NOMO-1 treated with DMSO at 0.1 percent for 48 hours (cell line): ENCODE data around the gene TEX13A.
A peak's percentile ranks its signal among the peaks of the same experiment; 100 is the strongest.
"Not testable (repeated sequence)": the region's sequence is repeated elsewhere in the genome, so short reads cannot be mapped to it uniquely, and the experiment has no call there.

Experiments
- DNase-seq: peaks from one replicate; lab custom pipeline; 2025; ENCODE audit not compliant: unreplicated experiment; lab: John Stamatoyannopoulos, UW

TEX13A gene, protein sequence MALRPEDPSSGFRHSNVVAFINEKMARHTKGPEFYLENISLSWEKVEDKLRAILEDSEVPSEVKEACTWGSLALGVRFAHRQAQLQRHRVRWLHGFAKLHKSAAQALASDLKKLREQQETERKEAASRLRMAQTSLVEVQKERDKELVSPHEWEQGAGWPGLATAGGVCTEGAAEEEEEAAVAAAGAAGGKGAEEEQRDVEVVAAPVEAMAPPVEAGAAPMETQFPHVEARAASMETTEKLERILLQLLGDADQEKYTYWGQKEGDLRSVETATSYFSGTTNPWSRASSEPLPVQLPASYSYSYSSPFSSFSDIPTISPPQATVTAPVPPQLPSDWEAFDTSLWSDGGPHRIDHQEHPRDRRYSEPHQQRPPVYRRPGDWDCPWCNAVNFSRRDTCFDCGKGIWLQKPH

DNA sequence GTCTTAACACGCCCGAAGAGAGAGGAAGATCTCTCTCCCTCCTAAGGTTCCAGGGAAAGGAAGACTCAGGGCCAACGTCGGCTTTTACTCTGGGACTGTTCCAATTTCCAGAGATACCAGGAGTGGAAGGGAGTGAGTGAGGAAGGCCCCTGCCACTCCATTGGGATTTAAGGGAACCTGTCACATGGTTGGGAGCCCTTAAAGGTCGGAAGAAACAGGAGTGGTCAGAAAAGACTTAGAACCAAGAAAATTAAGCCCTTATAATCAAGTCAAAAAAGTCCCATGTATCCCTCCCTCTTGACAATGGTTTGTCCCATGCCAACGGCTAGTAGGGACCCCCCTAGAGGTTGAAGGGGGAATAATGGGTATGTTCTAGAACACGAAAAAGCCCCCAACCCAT lies at the start of gene TEX13A:
Gene TEX13A (minus strand): TSS at position 59 of the 400 bp plus-strand sequence. CDS start 297 bp downstream, outside the sequence.
- DNase-seq, result no peak

DNA sequence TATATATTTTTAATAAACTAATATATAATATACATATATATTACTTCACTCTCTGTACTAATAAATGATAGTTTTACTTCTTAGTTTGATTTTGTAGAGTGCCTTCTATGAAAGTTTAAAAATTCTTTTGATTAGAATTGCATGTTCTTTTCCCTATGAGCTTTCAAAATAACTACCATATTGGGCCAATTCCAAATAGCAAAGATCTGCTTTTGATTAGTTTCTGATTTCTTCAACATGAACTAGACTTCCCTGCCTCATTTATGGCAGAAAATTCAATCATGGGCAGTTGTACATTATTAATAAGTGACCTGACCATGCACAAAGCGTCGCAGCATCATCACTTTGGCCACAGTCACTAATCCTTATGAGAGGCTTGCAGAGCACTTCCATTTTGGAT lies 48.9 kb upstream of the TEX13A start:
- no peak for DNase-seq

DNA sequence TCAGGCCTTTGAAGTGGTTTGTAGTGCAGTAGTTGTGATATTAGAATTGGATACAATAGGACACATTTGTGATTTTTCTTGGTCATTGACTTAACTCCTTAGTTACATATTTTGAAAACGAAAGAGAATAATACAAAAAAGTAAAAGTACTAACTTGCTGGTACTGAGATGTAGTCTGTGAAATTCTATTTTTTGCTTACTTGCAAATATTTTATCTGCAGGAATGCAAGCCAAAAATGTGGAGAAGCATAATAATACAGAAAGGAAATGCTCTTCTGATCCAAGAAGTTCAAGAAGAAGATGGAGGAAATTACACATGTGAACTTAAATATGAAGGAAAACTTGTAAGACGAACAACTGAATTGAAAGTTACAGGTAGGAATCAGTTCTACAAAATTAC lies 46.7 kb upstream of the TEX13A start:
- no peak for DNase-seq

DNA sequence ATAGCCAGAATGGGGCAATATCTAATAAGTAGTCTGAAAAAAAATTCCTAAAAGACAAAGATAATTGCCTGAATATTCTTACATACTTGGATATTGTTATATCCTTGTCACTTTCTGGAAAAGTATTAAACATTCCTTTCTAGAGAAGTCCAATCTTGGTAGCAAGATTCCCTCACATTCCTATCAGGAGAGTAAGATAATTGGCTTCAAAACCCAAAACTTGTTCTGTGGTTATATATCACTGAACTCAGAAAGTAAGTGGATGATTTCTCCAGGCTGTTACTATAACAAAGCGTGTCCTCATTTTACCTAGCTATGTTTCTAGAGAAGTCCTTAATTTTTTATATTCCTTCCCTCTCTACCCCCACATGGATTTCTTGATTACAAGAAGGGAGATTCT lies 46.0 kb upstream of the TEX13A start:
- no peak for DNase-seq

DNA sequence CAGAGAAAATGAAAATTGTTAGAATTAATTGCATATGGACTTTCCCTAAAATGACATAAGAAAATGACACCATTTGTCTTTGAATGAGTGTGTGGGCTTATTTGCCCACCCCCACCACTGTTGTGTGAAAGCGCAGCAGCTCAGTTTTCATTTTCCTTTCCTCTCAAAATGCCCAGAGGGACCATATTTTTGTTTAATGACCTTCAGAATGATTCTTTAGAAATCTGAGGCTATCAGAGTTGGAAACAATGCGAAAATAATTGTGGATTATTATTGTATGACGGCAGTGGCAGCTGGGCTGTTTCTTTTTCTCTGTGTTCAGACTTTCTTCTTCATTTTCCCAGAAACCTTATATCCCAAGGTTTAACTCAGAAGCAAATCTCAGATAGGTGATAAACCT lies 44.6 kb upstream of the TEX13A start:
- DNase-seq, result no peak

DNA sequence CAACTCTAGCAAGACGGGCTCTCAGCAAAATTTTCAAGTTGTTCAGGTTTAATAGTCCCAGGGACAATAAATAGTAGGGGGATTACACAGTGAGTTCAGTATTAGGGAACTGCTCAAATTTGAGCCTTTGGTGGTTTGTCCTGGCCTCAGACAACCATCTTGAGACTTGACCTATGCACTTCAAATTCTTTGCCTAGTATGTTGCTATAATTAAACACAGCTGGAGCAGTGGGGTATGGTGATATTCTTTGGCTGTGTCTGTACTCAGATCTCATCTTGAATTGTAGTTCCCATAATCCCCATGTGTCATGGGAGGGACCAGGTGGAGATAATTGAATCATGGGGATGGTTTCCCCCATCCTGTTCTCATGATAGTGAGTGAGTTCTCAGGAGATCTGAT lies 43.3 kb upstream of the TEX13A start:
- DNase-seq, result no peak

DNA sequence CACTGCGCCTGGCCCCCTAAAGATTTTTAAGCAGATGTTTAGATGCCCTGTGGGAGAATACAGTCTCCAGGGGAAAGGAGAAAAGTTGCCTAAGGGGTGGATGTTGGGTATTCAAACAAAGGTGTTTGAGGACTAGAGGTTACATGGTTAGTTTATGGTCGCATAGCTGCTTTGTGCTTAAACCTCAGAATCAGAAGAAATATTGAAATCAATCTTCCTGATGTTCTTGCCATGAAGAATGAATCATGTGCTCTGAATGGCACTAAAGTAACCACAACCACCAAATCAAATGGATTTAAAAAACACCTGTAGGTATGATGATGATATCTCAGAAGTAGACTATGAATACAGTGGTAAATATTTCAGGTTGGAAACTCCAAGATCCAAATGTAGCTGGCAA lies 42.7 kb upstream of the TEX13A start:
- DNase-seq, result no peak

DNA sequence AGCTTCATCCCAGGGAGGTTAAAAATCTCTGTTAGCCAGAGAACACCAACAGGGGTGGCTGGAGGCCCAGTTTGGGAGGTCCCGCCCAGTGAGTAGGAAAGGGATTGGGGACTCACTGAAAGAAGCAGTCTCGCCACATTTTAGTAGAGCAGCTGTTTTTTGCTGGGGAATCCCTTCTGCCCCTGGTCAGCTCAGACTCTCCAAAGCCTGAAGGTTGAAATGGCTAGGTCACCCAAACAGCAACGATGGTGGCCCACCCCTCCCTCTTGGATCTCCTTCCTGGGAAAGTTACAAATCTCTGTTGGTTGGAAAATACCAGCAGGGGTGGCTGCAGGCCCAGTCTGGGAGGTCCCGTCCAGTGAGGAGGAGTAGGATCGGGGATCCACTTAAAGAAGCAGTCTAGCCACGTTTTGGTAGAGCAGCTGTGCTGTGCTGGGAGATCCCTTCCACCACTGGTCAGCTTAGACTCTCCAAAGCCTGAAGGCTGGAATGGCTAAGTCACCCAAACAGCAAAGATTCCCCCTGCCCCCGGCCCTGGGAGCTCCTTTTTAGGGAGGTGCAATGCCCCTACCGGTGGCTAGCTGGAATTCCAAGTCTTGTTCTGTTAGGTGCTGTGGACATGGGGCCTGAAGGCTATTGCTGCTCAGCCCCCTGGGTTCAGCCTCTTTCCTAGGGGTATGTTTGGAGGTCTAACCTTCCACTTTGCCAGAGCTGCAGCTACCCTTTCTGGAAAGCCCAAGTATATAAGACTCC lies 40.0 kb upstream of the TEX13A start:
- no peak for DNase-seq

DNA sequence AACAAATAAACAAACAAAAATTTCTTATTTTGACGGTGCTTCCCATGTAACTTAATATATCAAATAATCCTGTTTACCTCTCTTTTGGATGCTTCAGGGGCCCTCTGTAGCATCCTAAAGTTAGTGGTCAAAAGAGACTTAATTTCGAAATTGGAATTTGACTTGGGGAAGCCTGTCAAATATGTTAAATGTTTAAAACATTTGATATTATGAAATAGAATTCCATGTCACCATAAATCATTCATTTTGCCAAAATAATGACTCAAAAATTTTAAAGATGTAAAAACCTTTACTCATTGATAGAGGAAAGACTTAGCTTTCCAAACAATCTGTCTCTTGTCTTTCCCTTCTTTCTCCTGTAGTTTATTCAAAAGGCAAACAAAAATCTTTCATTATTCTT lies 20.6 kb upstream of the TEX13A start:
- no peak for DNase-seq

DNA sequence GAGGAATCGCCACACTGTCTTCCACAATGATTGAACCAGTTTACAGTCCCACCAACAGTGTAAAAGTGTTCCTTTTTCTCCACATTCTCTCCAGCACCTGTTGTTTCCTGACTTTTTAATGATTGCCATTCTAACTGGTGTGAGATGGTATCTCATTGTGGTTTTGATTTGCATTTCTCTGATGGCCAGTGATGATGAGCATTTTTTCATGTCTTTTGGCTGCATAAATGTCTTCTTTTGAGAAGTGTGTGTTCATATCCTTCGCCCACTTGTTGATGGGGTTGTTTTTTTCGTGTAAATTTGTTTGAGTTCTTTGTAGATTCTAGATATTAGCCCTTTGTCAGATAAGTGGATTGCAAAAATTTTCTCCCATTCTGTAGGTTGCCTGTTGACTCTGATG lies 16.9 kb upstream of the TEX13A start:
- not testable (repeated sequence) for DNase-seq

DNA sequence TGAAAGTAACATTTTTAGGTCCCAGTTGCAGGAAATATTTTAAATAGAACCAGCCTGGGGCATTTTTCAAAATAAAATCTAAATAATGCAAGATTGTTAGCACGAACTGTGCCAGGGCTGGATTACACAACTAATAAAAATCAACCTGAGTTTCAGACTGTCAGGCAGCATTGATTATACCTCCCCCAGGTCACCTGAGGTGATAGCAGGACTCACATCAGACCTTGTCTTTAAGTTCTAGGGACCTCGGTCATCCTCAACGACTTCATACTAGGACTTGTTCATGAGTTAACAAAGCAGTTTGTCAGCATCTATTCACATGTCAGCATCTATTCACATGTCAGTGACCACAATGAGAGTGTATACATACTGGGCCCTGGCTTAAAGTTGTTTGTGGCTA lies 8.7 kb upstream of the TEX13A start:
- no peak for DNase-seq

DNA sequence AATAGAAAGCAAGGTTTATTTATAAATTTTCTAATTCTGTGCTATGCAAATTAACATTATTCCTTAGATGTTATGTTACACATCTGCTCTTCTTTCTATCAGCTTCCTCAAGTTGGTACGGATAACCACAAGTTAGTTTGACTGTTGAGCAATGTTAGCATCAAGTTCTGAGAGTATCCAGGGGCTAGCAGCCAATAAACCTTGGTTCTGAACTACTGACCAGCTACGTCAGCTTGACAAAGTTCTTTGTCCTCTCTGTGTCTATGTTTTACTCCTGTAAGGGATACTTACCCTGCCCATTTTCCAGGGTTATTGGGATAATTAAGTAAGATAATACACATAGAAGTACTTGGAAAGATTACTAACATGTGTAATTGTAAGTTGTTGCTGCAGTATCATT lies 8.1 kb upstream of the TEX13A start:
- DNase-seq, result no peak

DNA sequence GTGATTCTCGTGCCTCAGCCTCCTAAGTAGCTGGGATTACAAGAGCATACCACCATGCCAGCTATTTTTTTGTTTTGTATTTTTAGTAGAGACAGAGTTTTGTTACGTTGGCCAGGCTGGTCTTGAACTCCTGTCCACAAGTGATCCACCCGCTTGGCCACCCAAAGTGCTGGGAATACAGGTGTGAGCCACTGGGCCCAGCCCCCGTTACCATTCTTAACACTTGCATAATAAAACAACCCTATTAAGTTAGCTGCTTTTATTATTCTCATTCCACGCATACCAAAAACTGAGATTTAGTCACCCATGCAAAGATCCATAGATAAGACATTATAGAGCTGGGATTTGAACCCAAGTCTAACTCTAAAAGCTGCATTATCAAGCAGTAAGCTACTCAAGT lies 6.0 kb upstream of the TEX13A start:
- DNase-seq, result no peak

DNA sequence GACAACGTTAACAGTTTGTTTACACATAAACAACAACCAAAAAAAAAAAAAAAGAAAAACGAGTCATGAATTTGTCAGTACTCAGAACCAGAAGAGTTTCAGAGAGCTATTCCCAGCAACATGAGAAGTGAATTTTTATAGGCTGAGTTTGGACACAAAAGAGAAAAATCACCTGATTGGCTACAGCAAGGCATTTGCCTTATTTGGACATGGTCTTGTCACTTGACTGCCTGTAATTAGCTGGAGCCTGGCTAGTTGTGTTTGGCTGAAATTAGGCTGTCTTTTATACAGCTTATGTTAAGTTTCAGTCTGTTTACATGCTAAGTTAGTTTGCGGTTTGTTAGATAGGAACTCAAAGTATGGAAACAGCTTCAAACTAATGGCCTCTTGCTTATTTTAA lies 880 bp upstream of the TEX13A start:
- DNase-seq, result no peak

DNA sequence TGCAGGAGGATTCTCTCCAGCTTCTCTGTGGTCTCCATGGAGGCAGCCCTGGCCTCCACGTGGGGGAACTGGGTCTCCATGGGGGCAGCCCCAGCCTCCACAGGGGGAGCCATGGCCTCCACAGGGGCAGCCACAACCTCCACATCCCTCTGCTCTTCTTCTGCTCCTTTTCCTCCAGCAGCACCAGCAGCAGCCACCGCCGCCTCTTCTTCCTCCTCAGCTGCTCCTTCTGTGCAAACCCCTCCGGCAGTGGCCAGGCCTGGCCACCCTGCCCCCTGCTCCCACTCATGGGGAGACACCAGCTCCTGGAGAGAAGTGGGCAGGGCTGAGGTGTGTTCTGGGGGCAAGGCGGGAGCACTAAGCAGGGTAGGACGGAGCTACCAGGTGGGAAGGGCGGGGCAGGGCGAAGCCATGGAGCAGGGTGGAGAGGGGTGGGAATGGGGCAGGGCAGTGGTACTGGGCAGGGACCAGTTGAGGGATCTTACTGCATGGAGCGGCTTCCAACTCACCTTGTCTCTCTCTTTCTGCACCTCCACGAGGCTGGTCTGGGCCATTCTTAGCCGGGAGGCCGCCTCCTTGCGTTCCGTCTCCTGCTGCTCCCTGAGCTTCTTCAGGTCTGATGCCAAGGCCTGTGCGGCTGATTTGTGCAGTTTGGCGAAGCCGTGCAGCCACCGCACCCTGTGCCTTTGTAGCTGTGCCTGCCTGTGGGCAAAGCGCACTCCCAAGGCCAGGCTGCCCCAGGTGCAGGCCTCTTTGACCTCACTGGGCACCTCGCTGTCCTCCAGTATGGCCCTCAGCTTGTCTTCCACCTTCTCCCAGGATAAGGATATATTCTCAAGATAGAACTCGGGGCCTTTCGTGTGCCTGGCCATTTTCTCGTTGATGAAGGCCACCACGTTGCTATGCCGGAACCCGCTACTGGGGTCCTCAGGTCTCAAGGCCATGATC lies 766 bp downstream of the TEX13A start:
- DNase-seq, result no peak

DNA sequence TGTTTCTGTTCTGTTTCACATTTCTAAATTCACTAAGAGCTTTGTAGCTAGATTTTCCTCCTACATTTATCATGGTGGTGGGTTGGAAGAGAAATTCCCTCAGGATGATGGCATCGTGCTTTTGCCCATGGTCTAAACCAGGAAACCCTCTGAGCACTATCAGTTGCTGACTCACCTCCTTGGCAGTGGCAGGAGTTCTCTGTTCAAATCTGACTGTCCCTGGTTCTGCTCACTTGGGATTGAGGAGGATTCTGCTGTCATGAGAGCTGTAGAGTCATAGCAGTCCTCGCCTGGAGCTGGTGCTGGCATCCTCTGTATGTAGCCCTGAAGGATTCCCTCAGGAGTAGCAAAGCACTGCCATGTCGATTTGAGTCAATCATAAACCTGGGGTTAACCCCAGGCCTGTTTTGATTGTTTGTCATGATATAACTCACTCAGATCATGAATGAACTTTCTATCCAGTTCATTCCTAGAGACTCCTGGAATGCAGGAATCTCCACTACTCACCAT lies 9.4 kb downstream of the TEX13A start:
- no peak for DNase-seq

DNA sequence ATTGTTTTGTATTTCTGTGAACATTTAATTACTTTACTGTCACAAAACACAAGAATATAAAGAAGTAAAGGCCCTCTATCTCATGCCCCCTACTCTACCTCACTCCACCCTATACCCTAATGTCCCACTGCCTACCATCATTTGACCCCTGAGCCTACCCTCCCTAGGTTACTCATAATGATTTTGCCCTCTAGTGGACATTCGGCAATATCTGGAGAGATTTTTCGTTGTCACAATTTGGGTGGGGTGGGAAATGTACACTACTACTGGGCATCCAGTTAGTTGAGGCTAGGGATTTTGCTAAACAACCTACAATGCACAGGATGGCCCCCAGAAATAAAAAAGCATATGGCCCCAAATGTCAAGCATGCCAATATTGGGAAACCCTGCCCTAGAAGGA lies 10.2 kb downstream of the TEX13A start:
- DNase-seq, result no peak

DNA sequence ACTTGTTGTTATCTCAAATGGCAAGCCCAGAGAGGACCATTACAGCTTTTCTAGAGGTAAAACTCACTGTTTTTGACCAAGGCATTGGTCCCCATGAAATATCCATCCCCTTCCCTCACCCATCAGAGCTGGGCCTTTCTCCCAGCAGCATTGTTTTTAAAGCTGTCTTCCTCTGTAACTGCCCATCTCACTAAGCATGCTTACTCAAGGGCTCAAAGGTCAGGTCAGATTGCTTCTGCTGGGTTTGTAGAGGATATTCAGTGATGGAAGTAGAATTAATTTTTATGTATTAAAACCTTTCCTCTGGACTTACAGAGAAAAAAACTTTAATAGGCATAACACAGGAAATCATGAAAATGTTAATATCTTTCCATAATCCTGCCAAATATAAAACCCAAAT lies 11.1 kb downstream of the TEX13A start:
- no peak for DNase-seq

DNA sequence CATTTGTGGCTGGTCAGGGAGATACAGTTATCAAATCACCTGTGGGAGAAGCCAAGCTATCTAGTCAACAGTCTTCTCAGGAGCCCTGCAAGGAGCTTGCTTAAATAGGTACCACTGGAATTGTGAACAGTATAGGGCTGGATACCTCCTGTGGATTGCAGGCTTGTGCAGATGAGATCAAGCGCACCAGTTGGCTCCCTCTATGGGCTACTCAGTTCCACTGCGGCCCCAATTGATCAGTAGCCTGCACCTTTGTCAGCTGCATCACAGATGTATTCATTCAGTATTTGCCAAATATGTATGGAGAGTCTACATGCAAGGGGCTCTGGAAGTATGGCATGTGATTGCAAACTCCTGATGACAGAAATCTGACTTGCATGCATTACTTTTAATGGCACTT lies 28.6 kb downstream of the TEX13A start:
- DNase-seq, result no peak

DNA sequence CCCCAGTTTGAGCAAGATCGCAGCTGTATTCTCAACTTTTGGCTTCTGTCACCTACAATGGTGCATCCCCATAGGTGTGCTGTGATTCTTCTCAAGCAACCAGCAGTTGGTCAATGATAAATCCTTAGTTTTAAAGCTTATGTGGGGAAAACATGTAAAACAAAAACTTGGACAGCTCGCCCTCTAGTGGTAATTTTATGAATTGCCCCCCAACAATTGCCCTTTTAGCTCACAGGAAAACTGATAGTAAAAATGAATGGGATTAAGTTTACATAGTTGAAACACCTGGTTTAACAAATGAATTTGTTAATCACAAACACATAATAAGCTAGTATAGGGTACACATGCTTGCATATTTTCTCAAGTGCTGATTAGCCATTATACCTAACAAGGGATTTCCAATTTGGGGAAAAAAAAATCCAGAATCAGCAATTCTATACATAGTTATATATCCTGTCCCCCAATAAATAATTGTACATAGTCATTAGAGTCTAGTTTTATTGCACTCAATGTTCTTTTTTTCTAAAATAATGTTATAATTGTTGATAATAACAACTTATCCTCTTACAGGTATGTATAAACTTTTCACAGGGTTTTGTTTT lies 30.1 kb downstream of the TEX13A start:
- DNase-seq, result peak; percentile 48

DNA sequence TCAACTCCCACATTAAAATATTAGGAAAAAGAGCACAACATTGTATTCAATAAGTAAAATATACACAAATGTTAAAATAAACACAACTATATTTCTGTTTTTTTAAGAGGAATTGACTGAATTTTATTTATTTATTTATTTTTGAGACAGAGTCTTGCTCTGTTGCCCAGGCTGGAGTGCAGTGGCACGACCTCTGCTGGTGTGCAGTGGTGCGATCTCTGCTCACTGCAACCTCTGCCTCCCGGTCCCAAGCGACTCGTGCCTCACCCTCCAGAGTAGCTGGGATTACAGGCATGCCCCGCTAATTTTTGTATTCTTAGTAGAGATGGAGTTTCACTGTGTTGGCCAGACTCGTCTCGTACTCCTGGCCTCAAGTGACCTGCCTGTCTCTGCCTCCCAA lies 31.4 kb downstream of the TEX13A start:
- DNase-seq, result no peak
